ENCODE results near the gene JUP.
"Not testable (repeated sequence)": the region's sequence is repeated elsewhere in the genome, so short reads cannot be mapped to it uniquely, and the experiment has no call there.

The JUP gene

GRCh38 chr17:41786227-41787020, at the start of gene JUP:
Gene JUP (minus strand): TSS chr17:41786711. CDS start chr17:41771854, 14,857 bp downstream.
- peak; percentile 93 for DNase-seq (ENCODE audit: low spot score)

- DNase-seq (ENCODE audit: low spot score): peak; percentile 96
Measured at GRCh38 chr17:41835800-41836549, 49.5 kb upstream of the JUP start, which contains the start of gene NT5C3B. Gene NT5C3B (minus strand): TSS chr17:41836232. CDS start chr17:41836193, 39 bp downstream.

GRCh38 chr17:41835214-41835799, 48.8 kb upstream of the JUP start:
- peak; percentile 30 for DNase-seq (ENCODE audit: low spot score)

GRCh38 chr17:41829961-41830360, 43.5 kb upstream of the JUP start:
- not testable (repeated sequence) for DNase-seq (ENCODE audit: low spot score)

- DNase-seq (ENCODE audit: low spot score): no peak
Measured at GRCh38 chr17:41825175-41825845, 38.8 kb upstream of the JUP start.

- DNase-seq (ENCODE audit: low spot score): no peak
Measured at GRCh38 chr17:41824086-41824485, 37.6 kb upstream of the JUP start.

- DNase-seq (ENCODE audit: low spot score): no peak
Measured at GRCh38 chr17:41823580-41823979, 37.1 kb upstream of the JUP start.

GRCh38 chr17:41823141-41823524, 36.6 kb upstream of the JUP start:
- DNase-seq (ENCODE audit: low spot score): no peak

GRCh38 chr17:41822216-41823140, 36.0 kb upstream of the JUP start:
- no peak for DNase-seq (ENCODE audit: low spot score)

GRCh38 chr17:41821776-41822175, 35.3 kb upstream of the JUP start:
- no peak for DNase-seq (ENCODE audit: low spot score)

GRCh38 chr17:41818024-41818423, 31.5 kb upstream of the JUP start:
- DNase-seq (ENCODE audit: low spot score): no peak

- no peak for DNase-seq (ENCODE audit: low spot score)
Measured at GRCh38 chr17:41816637-41817320, 30.3 kb upstream of the JUP start.

GRCh38 chr17:41814195-41814594, 27.7 kb upstream of the JUP start:
- DNase-seq (ENCODE audit: low spot score): no peak

GRCh38 chr17:41813699-41814124, 27.2 kb upstream of the JUP start:
- no peak for DNase-seq (ENCODE audit: low spot score)

- no peak for DNase-seq (ENCODE audit: low spot score)
Measured at GRCh38 chr17:41813152-41813680, 26.7 kb upstream of the JUP start.

GRCh38 chr17:41812381-41813151, 26.1 kb upstream of the JUP start, which contains the start of gene FKBP10:
Gene FKBP10 (plus strand): TSS chr17:41813004. CDS start chr17:41813035, 31 bp downstream.
- DNase-seq (ENCODE audit: low spot score): peak; percentile 92

- DNase-seq (ENCODE audit: low spot score): peak; percentile 88
Measured at GRCh38 chr17:41811549-41812380, 25.3 kb upstream of the JUP start, which contains the start of gene P3H4. Gene P3H4 (minus strand): TSS chr17:41811949. CDS start chr17:41811915, 34 bp downstream.

Data from iPS-NIHi11 (cell line).